Central memory CD4-positive, alpha-beta T cell (primary cell): ENCODE data around the gene PRDM16.

Experiments
- DNase-seq: peaks from one replicate; pipeline ENCODE4 v3.0.0; 2022

PRDM16 gene

DNA sequence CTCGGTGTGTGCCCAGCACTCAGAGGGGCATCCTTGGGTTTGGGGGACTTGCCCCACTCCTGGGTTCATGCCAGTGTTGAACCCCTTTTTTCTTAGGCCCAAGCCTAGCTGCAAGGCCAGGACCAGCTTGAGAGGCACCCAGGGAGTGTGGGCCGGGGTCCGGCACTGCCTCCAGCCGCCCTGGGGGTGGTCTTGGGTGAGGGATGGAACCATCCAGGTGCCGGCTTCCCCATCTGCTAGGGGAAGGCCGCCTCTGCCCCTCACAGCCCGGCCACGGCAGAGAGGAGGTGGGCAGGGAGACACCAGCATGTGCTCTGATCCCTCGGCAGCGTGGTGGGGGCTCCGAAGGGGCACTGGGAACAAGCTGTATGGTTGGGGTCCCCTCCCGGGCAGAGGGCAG lies 335.3 kb downstream of the PRDM16 start:
- no peak for DNase-seq

DNA sequence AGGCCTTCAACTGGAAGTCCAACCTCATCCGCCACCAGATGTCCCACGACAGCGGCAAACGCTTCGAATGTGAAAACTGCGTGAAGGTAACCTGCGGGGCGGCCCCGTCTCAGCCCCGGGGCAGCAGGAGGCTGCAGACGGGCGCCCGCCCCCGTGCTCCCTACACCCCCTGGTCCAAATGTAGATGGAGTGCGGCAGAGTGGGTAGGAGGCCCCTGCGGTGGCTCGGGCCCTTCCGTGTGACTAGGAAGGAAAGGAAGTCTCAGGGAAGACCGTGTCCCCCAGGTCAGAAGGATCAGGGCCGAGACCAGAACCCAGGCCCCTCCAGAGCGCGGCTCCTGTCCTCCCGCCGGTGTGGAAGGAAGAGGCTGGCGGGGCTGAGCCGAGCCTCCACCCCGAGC lies 335.8 kb downstream of the PRDM16 start:
- DNase-seq: no peak

DNA sequence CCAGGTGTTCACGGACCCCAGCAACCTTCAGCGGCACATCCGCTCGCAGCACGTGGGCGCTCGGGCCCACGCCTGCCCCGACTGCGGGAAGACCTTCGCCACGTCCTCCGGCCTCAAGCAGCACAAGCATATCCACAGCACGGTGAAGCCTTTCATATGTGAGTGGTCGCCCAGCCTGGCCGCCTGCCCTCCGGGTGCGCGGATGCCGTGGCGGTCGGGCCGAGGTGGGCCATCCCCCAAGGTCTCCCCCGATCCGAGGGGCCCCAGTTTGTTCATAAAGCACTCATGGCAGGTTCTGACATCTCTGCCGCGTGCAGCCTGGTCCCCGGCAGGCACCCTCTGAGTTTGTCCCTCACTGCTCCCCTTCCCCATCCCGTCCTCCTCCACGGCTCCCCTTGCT lies 336.5 kb downstream of the PRDM16 start:
- DNase-seq: no peak

DNA sequence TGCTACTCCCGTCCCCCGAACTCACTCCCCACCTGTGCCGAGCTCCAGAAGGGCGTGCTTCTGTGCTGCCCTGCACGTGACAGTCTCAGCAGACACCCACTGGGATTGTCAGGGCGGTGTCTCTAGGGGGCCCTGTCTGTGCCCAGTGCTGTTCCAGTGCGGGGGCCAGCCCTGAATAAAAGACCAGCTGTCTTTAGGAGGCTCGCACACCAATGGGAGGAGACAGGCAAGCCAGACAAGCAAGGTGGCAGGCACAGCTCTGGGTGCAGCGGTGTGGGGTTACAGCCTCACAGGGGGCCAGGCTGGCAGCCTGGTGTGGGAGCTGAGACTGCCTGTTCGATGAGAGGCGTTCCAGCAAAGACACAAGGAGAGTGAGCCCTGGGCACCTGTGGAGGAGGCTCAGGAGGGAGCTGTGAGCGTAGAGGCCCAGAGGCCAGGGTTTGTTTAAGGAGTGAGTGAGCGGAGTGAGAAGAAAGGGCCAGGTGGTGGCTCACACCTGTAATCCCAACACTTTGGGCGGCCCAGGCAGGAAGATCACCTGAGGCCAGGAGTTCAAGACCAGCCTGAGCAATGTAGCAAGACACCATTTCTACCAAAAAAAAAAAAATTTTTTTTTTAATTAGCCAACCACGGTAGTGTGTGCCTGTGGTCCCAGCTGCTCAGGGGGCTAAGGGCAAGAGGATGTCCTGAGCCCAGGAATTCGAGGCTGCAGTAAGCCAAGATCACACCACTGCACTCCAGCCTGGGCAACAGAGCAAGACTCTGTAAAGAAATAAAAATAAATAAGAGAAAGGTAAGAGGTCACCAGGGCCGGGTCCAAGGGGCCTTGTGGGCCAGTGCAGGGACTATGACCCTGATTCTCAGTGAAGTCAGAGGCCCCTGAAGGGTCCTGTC lies 337.2 kb downstream of the PRDM16 start:
- no peak for DNase-seq

DNA sequence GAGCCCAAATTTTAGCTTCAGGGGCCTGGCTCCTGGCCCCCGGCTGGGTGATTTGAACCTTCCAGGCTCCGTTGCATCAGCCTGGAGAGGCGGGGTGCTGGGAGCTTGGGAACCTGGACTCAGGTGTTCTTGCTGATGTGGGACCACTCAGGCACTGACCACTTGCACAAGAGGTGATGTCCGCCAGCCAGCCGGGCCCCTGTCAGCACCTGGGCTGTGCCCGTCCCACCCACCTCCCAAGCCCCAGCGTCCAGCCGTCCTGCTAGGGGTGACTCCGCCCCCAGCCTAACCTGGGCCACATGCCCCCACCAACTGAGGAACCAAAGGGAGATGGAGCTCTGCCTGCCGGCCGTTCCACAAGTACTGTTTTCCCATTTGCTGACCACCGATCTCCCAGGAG lies 338.0 kb downstream of the PRDM16 start:
- no peak for DNase-seq

DNA sequence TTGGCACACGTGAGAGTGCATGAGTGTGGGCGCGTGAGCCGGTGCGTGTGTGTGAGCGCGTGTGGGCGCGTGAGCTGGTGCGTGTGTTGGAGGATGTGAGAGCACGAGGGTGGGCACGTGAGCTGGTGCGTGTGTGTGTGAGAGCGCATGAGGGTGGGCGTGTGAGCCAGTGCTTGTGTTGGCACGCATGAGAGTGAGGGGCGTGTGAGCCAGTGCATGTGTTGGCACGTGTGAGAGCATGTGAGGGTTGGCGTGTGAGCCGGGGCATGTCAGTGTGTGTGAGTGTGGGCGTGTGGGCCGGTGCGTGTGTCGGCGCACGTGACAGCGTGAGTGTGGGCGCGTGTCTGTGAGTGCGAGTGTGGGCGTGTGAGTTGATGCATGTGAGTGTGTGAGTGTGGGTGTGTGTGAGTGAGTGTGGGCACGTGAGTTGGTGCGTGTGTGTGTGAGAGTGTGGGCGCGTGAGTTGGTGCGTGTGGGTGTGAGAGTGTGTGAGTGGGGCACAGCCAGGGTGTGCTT lies 339.8 kb downstream of the PRDM16 start:
- DNase-seq: no peak

DNA sequence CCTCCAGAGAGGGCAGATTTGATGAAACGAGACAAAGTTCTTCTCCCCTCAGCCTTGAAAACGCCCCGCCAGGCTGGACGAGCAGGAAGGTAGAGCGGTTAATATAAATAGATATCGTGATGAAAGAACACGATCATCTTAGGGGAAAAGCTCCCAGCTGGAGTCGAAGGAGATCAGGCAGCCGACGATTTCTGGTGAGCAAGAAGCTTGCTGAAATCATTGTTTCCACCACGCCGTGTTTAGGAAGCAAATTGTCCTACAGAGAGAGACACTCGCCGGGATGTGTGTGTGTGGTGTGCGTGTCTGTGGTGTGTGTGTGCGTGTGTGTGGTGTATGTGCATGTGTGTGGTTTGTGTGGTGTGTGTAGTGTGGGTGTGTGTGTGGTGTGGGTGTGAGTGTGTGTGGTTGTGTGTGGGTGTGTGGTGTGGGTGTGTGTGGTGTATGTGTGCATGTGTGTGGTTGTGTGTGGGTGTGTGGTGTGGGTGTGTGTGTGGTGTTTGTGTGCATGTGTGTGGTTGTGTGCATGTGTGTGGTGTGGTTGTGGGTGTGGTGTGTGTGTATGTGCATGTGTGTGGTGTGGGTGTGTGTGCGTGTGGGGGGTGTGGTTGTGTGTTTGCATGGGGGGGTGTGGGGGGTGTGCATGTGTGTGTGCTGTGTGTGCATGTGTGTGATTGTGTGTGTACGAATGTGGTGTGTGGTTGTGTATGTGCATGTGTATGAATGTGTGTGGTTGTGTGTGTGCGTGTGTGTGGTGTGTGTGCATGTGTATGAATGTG lies 340.6 kb downstream of the PRDM16 start:
- no peak for DNase-seq

DNA sequence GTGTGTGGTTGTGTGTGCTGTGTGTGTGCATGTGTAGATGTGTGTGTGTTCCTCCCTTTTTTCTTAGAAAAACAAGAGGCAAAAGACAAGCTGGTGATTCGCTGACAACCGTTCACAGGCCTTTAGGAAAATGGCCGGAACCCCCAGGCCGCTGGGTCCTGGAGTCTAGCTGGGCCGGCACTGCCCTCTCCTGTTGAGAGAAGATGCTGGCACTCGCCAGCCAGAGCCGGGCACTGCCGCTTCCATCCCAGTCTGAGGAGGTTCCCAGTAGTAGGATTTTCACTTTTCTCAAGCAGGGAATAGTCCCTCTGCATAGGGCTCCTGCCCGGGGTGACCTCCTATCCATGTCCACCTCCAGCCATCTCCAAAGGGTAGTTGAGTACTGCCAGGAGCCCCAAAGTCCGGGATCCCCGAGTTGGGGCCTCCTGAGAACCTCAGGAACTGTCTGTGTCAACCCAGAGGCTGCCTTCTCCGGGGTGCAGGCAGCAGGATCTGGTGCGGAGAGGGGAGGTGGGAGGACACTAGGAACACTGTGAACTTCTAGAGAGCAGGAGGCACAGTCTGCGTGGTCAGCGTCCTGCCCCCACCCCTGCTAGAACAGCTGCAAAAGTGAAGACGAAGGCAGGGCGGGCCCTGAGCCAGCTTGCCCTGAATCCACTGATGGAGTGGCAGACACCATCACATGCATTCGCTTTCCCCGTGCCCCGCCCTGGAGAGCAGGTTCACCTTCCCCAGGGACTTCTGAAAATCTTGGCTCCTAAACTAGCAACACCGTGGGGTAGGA lies 341.3 kb downstream of the PRDM16 start:
- DNase-seq: no peak

DNA sequence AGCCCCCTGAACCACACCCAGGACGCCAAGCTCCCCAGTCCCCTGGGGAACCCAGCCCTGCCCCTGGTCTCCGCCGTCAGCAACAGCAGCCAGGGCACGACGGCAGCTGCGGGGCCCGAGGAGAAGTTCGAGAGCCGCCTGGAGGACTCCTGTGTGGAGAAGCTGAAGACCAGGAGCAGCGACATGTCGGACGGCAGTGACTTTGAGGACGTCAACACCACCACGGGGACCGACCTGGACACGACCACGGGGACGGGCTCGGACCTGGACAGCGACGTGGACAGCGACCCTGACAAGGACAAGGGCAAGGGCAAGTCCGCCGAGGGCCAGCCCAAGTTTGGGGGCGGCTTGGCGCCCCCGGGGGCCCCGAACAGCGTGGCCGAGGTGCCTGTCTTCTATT lies 342.8 kb downstream of the PRDM16 start:
- DNase-seq: no peak

DNA sequence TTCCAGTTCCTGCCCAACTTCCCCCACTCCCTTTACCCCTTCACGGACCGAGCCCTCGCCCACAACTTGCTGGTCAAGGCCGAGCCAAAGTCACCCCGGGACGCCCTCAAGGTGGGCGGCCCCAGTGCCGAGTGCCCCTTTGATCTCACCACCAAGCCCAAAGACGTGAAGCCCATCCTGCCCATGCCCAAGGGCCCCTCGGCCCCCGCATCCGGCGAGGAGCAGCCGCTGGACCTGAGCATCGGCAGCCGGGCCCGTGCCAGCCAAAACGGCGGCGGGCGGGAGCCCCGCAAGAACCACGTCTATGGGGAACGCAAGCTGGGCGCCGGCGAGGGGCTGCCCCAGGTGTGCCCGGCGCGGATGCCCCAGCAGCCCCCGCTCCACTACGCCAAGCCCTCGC lies 343.4 kb downstream of the PRDM16 start:
- no peak for DNase-seq

DNA sequence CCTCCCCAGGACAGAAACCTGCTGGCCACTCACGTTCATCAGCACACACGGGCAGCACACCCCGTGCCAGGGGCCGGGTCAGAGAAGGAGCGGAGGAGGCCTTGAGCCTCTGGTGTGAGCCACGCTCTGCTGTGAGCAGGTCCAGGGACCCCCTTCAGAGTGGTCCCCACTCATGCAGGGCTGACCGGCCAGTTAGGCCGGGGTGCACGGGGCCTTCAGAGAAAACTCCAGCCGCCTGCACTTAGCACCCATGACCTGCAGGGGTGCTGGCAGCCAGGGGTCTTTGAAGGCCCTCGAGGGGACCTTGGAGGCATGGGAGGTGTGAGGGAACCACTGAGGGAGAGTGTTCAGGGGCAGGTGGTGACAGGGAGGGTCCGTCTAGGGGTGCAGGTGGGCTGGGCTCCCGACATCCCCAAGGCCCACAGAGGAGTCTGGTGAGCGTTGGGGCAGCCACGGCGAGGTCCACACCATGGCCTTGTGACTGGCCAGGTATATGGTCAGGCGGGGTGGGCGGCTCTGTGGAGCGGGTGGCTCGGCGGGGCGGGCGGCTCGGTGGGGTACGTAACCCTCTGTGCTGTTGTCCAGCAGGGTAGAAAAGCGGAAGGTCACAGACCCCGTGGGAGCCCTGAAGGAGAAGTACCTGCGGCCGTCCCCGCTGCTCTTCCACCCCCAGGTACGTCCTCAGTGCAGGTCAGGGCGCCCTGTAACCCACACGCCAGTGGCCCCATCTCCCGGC lies 345.1 kb downstream of the PRDM16 start:
- no peak for DNase-seq

DNA sequence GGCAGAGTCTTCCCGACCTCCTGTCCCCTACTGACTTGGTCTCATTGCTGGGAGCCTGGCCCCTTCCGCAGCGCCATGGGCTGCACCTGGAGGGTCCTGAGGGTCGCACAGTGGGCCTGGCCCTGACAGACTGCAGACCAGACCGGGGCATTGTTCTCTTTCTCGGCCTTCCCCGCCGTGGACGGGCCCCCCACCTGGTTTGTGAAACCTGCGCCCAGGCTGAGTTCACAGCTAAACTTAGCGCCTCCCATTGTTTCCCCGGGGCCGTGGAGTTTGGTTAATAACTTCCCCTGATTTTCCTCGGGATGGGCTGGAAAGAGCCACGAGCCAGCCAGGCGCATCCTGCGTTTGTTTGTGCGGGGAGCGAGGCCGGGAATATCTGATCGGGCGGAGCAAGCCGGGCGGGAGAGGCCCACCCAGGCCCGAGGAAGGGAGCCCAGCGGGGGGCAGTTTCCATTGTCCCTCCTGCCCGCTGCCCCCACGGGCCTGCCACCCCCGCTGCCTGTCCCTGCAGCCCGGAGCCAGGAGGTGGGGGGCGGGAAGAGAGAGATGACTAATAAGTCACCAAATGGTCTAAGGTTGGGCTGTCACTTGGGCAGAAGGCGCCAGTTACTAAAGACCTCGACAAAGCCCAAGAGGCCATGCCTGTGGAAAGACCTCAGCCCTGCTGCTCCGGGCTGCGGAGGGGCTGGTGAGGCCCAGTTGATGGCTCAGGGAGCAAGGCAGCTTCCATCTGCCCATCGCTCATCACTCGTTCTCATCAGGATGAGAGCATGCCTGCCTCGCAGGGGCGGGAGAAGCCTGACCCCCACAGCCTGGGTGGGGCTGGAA lies 346.5 kb downstream of the PRDM16 start:
- DNase-seq: no peak

DNA sequence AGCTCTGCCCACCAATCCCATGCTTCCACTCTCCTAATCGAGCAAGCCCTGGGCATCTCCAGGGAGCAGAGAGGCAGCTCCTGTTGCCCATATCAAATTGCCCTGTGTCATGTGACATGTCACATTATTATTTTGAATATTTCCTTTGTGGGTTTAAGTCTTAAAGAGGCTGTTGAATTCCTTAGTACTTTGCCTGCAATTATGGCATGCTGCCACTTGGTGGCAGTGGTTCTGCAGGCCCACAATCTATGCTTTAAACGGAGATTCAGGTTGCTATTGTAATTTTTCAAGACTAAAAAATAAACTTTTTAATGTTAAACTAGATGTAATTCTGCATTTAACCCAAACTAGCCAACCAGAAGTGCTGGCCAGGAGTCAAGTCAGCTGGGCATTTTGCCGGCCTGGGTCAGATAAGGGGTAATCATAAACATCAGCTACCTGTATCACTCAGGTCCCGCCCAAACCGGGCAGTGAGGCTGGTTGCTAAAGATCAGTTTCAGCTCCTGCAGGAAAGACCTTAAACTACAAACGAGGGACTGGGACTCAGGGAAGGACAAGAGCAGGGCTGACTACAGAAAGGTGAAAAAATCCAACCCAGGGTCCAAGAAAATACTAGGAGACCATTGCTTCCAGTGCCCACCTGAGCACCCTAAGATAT lies 348.2 kb downstream of the PRDM16 start:
- DNase-seq: no peak

DNA sequence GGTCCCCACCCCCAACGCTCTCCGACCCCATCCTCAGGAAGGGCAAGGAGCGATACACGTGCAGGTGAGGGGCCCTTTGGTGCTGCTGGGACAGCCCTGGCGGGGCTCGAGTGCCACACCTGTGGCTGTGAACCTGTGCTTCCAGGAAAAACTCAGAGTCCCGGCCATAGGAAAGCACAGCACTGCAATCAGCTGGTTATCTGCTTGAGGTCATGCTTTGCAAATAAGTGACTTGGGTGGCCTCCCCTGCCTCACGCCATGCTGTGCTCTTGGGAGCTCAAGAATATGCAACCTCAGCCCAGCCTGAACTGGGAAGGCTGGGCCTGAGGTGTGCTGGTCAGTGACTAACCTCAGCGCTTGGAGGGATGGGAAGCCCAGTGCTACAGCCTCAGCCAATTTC lies 348.9 kb downstream of the PRDM16 start:
- no peak for DNase-seq

DNA sequence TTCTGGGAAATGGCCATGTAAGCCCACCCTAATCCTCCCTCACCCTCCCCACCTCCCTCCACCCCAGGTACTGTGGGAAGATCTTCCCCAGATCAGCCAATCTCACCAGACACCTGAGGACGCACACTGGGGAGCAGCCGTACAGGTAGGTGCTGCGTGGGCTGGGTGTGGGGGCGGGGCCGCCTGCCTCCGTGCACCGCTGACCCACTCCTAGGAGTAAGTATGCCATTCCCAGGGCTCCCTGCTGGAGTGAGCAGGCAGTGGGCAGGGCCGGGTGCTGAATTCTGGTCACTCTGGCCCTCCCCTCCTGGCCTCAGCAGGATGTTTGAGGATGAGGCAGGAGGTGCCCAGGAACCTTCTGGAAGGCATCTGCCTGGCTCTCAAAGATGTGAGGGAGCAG lies 349.6 kb downstream of the PRDM16 start:
- DNase-seq: no peak

DNA sequence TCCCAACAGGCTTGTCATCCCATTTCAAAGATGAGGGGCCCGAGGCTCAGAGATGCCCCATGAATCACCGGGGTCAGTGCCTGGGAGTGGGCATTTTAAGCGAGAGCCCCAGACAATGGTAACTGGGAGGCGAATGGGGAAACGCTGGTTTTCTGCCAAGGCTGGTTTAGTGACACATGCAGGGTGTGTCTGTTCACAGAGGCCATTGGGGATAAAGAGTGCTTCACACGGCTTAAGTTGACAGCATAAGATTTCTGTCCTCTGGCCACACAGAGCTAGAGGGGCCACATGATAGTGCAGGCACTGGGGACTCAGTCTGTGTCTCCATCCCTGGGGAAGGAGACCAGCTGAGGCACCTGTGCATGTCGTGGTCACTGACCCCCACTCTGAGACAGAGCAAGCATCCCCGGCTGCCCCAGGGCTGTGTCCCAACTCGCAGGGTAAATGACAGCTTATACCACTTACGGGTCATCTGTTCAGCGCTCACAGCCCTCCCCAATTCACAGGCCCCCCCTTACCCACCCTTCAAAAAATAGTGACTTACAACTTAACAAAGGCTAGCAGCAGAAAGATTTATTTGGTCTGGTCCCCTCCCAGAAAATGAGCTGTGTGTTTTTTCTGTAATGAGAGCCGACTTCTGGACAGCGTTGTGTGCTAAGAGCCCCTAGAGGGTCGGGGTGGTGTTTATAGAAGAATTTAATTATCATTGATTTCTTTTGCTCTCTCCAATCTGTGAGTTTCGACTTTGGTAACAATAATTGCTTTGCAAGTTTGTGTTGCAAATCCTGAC lies 350.6 kb downstream of the PRDM16 start:
- DNase-seq: no peak

DNA sequence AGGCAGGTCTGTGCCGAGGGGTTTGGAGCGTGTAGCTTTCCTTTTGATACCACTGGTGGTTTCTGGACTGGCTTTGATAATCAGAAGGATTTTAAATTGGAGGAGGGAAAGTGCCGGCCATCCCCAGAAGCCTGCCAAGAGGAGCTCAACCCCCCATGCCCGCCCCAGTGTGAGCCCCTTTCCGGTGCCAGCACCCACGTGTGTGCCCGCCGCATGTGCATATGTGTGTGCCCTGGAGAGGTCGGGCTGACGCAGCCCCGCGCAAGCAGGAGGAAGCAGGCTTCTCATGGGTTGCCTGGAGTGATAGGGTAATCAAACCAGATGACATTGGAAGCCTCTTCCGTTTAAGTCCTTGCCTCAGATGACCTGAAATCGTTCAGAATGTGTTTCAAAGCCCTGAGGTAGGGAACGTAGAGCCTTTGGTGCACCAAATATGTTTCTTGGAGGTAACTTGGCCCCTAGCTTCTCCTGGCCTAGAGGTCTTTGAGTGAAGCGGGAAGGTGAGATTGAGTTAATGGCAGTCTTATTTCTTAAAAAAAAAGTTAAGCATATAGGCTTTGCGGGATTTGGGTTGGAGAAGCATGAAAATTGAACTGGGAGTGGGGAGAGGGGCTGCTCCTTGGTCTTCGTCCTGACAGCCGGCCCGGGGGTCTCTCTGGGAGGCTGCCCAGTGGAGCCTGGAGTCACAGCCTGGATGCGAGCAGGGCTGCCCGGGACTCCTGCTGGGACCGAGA lies 351.4 kb downstream of the PRDM16 start:
- DNase-seq: no peak

DNA sequence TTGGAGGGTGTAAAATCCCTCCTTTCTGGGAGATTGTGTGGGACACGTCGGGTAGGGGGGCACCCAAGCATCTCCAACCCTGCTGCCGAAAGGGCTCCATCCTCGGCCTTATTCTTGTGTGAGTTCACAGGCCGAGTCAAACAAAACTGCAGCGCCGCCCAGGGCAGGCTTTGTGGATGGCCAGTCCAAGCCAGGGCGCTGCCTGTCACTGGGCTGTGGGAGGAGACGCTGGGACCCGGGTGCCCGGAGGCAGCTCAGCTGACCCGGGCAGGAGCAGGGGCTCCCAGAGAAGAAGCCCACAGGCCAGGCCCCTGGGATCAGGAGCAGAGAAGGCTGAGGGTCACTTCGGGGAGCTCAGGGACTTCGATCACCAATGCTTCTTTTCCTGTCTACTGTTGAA lies 353.6 kb downstream of the PRDM16 start:
- DNase-seq: no peak

DNA sequence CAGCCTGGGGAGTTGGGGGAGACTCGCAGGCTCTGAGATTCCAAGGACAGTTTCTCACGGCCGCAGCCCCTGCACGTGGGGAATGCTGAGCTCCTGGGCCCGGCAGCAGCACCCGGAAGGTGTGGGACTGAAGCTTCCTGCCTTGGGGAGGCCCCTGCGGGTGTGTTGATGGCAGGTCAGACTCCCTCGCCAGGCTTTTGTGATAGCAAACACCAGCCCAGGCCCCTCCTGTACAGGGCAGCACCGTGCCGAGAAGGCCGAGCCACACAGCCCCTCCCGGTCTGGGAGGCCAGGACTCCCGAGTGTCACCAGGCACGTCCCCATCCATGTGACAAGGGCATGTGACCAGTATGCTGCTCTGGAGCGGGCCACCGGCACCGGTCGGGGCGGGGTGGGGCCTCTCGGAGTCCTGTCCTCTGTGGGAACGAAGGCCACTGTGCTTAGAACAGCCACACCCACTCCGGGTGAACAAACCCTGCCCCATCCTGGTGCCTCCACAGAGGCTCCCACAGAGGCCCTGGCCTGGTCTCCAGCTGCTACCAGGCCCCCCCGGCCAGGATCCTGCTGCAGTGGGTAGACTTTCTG lies 354.3 kb downstream of the PRDM16 start:
- no peak for DNase-seq
